HG02973 (cell line): ENCODE measurements around the gene AP2M1.

Source experiments
- ATAC-seq: cut with Tn5 transposase; IDR thresholded peaks from one replicate; pipeline ENCODE4 v1.9.1; 2021; ENCODE audit warnings: moderate library complexity; ENCODE audit not compliant: unreplicated experiment

AP2M1 gene

DNA sequence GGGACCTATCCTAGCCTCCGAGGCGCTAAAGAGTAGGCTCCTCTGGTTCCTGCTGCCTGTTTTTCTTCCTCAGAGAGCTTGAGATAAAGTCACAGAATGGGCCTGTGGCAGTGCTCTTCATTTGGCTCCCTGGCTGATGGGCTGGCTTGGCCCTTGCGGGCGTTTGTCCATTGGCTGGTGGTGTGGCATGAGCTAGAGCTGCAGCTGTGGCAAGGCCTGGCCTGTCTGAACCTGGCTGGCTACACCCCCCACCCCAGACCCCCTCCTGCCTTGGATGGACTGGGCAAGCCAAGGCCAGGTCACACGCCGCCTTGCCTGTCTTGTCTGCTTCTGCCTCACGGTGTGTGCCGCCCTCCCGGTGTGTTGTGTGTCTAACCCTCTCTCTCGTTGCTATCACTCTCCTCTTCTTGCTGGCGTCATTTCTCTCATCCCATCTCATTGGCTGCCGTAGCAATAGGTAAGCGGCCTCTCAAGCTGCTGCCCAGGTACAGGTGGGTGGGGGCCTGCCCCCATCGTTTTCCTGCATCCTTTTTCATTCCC, 3.2 kb downstream of the AP2M1 start:
- ATAC-seq, result no peak

GRCh38 chr3:184178521-184179138, 4.0 kb downstream of the AP2M1 start:
- no peak for ATAC-seq

DNA sequence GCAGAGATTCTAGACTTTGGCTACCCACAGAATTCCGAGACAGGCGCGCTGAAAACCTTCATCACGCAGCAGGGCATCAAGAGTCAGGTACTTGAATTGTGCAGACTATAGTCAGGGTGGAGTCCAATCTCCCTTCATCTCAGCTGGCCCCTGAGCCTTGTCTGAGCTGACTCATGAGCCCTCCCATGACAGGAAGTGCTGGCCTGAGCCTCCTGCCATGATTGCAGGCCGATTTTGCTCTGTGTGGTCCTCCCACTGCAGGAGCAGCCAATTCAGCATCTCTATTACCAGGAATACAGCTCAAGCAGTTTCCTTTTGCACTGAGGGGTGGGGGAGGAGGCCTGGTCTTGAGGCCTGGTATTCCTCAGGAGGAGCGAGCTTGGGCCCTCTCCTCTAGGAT, 5.5 kb downstream of the AP2M1 start:
- no peak for ATAC-seq

- ATAC-seq, result no peak
Measured at GRCh38 chr3:184181596-184181995, 6.9 kb downstream of the AP2M1 start.

- ATAC-seq, result no peak
Measured at GRCh38 chr3:184183679-184184078, 9.0 kb downstream of the AP2M1 start.

DNA sequence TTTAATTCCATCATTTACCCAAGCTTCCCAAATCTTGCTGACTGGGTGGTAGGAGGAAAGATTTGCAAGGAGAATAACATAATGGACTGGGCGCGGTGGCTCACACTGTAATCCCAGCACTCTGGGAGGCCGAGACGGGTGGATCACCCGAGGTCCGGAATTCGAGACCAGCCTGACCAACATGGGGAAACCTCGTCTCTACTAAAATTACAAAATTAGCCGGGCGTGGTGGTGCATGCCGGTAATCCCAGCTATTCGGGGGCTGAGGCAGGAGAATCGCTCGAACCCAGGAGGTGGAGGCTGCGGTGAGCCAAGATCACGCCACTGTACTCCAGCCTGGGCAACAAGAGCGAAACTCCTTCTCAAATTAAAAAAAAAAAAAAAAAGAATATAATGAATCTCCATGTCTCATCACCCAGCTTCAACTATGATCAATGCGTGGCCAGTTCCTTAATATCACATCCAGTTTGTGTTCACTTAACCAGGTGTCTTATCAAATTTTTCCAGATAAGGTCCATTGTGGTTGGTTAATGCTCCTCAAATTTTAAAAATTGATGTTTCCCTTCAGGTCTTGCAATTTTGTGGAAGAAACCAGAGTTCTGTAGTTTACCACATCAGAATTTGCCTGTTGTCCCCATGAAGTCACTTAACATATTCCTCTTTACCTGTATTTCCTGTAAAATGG, 10.0 kb downstream of the AP2M1 start:
- no peak for ATAC-seq

DNA sequence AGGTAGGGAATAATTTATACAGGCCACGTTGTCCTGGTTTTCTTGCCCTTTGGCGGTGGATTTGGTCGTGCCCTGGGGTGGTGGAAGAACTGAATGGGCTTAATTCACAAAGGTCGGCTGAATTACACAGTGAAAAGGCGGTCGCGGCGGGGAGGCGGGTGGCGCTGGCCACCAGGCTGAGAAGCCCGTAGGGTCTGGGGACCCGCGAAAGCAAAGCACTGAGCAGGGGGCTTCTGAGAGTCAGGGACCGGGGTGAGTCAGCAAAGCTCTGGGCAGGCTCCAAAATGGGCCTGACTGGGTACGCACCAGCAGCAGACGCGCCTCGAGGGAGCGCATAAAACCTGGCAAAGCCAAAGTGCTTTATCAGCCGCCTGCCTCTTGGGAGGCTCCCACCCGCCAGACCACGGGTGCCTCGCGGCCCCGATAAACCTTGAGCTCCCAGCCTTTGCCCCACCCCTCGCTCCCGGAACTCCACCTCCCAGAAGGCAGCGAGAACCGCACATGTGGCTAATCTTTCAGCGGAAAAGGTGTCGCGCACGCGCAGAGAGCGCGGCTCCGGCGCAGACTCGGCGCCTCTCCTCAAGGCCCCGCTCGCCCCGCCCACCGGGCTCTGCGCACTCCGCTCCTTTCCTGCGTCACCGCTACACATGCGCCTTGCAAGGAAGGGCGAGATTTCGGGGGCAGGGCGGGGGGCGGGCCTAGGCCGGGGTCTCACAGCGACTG, 11.0 kb downstream of the AP2M1 start:
- peak; percentile 82 for ATAC-seq

- no peak for ATAC-seq
Measured at GRCh38 chr3:184186184-184186901, 11.7 kb downstream of the AP2M1 start, which contains the start of gene ABCF3. ABCF3 (plus strand) TSS chr3:184186199; CDS start chr3:184186208, 9 bp downstream.

GRCh38 chr3:184186902-184187207, 12.2 kb downstream of the AP2M1 start:
- ATAC-seq, result no peak

DNA sequence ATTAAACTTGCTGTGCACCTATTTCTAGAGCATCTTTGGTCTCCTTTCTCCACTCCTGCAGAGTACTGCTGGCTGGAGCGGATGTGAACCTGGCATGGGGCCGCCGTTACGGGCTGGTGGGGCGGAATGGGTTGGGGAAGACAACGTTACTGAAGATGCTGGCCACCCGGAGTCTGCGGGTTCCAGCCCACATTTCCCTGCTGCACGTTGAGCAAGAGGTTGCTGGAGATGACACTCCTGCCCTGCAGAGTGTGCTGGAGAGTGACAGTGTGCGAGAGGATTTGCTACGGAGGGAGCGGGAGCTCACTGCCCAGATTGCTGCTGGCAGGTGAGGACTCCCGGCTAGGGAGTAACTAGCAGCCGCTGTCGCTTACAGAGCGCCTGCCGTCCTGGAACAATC, 13.4 kb downstream of the AP2M1 start:
- ATAC-seq, result no peak

GRCh38 chr3:184189421-184189820, 14.8 kb downstream of the AP2M1 start:
- ATAC-seq, result no peak

- no peak for ATAC-seq
Measured at GRCh38 chr3:184192889-184193288, 18.2 kb downstream of the AP2M1 start.

DNA sequence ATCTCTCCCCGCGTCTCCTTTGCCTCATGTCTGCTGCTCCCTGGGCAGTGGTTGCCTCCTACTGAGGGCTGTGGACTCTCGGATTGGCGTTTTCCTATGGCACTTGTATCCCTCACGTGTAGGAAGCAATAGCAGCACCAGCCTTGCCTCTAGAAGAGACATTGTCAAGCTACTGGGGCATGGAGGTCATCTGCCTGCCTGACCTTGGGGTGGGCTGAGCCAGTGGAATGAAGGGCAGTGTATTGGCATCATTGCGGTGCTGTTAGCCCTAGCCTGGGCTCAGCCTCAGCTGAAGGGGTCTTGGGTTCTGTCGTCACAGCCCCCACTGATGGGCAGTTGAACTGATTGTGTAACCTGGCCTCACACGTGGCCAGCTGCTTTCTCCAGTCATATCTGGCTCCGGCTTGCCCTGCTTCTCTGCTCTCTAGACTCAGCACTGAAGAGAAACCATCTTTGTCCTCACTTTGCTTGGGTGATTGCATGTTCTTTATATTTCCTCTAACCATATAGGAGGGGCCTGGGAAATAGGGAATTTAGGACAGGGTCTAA, 19.4 kb downstream of the AP2M1 start:
- ATAC-seq, result no peak

- ATAC-seq, result no peak
Measured at GRCh38 chr3:184196536-184196935, 21.9 kb downstream of the AP2M1 start.

DNA sequence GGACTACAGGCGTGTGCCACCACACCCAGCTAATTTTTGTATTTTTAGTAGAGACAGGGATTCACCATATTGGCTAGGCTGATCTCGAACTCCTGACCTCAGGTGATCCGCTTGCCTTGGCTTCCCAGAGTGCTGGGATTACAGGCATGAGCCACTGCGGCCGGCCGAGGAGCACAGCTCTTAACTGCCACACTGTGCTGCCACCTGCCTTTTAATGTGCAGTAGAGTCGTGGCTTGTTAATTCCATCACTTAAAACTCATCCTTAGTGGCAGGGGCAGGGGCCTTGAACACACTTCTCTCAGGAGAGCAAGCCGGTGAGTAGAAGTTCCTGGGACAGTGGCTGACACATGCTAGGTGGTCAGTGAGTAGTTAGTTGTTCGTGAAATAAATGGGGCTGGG, 23.9 kb downstream of the AP2M1 start:
- no peak for ATAC-seq

DNA sequence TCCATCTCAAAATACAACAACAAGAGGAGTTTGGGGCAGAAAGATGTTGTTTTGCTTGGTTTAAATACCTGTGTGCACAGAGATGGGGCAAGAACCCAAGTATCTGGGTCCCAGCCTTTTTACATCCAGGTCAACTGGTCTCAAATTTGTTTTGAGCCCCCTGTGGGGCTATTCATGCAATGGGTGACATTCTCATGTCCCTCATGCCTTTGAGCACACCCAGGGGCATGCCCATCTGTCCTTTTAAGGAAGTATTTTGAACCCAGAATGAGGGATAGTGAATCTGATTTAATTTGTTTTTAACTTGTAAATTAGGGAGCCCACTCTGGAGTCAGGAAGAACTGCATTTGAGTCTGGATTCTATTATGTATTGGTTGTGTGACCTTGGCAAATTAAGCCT, 26.2 kb downstream of the AP2M1 start:
- ATAC-seq, result no peak

DNA sequence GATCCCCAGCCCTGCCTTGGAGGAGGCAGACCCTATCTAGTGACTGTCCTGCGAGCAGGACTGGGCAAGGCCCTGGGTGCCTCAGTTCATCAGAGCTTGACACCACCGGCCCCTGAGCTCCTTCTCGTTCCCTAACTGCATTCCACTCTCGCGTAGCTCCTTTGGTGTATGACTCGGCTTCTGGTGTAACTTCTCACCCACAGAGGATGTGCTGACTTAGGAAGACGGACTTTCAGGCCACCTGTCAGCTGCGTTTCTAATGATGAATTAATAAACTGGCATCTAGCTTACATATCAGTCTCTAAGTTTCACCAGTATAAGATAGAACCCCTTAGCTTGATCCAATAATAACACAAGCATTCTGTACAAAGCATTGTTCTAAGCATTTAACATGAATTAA, 28.9 kb downstream of the AP2M1 start:
- no peak for ATAC-seq

GRCh38 chr3:184209146-184209923, 34.7 kb downstream of the AP2M1 start:
- ATAC-seq, result no peak

DNA sequence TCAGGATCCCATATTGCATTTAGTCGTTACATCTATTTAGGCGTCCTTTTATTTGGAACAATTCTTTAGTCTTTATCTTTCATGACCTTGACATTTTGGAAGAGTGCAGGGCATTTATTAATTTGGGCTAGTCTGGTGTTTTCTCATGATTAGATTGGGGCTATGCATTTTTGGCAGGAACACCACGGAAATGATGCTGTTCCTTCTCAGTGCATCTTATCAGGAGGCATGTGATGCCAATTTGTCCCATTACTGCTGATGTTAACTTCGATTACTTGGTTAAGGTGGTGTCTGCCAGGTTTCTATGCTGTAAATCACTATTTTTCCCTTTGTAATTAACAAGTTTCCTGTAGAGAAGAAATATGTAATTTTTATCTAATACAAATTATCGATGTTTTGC, 36.6 kb downstream of the AP2M1 start:
- no peak for ATAC-seq

DNA sequence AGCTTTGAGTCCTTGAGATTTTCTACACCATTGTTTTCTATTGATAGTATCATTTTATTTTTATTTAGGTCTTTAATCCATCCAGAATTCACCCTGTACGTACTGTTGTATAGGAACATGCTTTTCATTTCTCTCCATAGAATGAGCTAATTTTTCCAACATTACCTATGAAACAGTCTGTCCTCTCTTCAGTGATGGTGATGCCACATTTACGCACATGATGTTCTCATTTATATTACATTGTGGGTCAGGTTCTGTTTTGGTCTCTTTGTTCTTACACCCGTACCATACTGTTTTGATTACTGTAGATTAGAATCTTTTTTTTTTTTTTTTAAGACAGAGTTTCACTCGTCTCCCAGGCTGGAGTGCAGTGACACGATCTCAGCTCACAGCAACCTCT, 37.1 kb downstream of the AP2M1 start:
- no peak for ATAC-seq
